HCT116 (cell line): ENCODE results near the gene CLSTN1. TPM values are rescaled to one million over a fixed set of nuclear protein-coding genes. Genes with fewer than 3 reads are reported as not detected.

Source experiments
- ATAC-seq: fragments of 200-7000 bp; cut with Tn5 transposase; 2 replicates; pipeline ENCODE4 v1.9.1; 2020; ENCODE audit warnings: mild to moderate bottlenecking, moderate library complexity
- BruUV-seq: library from RNA; stranded (reverse); fragments of 400-500 nt; replicated peaks from 2 replicates; lab custom pipeline; 2021; lab: Mats Ljungman, UMichigan
- CTCF ChIA-PET: fragments of 300-600 bp; sonication (Branson Sonifier 250); formaldehyde crosslinking; loops from one replicate; lab custom pipeline; 2021; ENCODE audit warnings: antibody characterized with exemption; lab: Charles Lee
- POLR2A ChIA-PET: fragments of 300-600, 350-600 bp; sonication (Branson Sonifier 250); formaldehyde crosslinking; loops from one replicate; lab custom pipeline; 2021; ENCODE audit warnings: antibody characterized with exemption; lab: Charles Lee
- RAD21 ChIA-PET, 2 experiments: fragments of 300-600 bp; sonication (Branson Sonifier 250); formaldehyde crosslinking; loops; one replicate each; lab custom pipeline; 2023; ENCODE audit warnings: low total read pairs in 2 of 2; ENCODE audit not compliant: uncharacterized antibody in 2 of 2, unreplicated experiment in 2 of 2, low non-redundant PET in 1 of 2; lab: Charles Lee
- DNase-seq: peaks from one replicate; pipeline ENCODE4 v3.0.0-alpha.2; 2010; ENCODE audit warnings: low read depth, low spot score
- H2AFZ ChIP-seq: fragments of 200-600 bp; shearing (Covaris generic), sonication (generic); 2 replicates; pipeline ENCODE4 v1.6.1; 2017; ENCODE audit warnings: low read depth, mixed run types, mixed read lengths, antibody characterized with exemption, low read length; ENCODE audit not compliant: poor library complexity, severe bottlenecking
- H3K27ac ChIP-seq: 2 replicates; pipeline ENCODE4 v1.5.1; 2012; ENCODE audit warnings: low read depth, low read length
- H3K27me3 ChIP-seq: fragments of 200-600 bp; sonication (generic); 2 replicates; pipeline ENCODE4 v1.6.1; 2016; ENCODE audit warnings: mixed run types, low read length, mixed read lengths; ENCODE audit not compliant: insufficient read depth
- H3K36me3 ChIP-seq, 2 experiments: fragments of 200-500 bp in 1 of 2; fragments of 200-600 bp in 1 of 2; sonication (Bioruptor generic) in 1 of 2; sonication (generic) in 1 of 2; 2 replicates each; pipeline versions ENCODE4 v1.5.1 to v1.6.1; 2014 to 2016; ENCODE audit warnings: low read length in 2 of 2, inconsistent platforms in 1 of 2, mixed read lengths in 1 of 2, mixed run types in 1 of 2; ENCODE audit not compliant: insufficient read depth in 2 of 2, control insufficient read depth in 1 of 2
- H3K4me1 ChIP-seq, 2 experiments: fragments of 200-600 bp in 1 of 2; sonication (generic) in 1 of 2; 2 replicates each; pipeline versions ENCODE4 v1.5.1 to v1.6.1; 2012 to 2017; ENCODE audit warnings: low read length in 2 of 2, inconsistent platforms in 1 of 2, mild to moderate bottlenecking in 1 of 2, mixed read lengths in 1 of 2, mixed run types in 1 of 2, moderate library complexity in 1 of 2; ENCODE audit not compliant: insufficient read depth in 2 of 2, control insufficient read depth in 1 of 2
- H3K4me2 ChIP-seq: fragments of 200-600 bp; sonication (generic); 2 replicates; pipeline ENCODE4 v1.6.1; 2017; ENCODE audit warnings: mixed run types, low read length, mixed read lengths
- H3K4me3 ChIP-seq, 2 experiments: fragments of 200-600 bp in 1 of 2; sonication (generic) in 1 of 2; replicated peaks in 1 of 2; 2 replicates each; pipeline ENCODE4 v1.5.1; 2011 to 2016; ENCODE audit warnings: low read length in 2 of 2, control low read depth in 1 of 2, low read depth in 1 of 2, mild to moderate bottlenecking in 1 of 2, mixed read lengths in 1 of 2, mixed run types in 1 of 2
- H3K79me2 ChIP-seq: fragments of 200-600 bp; sonication (generic); 2 replicates; pipeline ENCODE4 v1.6.1; 2017; ENCODE audit warnings: mild to moderate bottlenecking, mixed run types, low read length, moderate library complexity, mixed read lengths; ENCODE audit not compliant: insufficient read depth
- H3K9ac ChIP-seq: fragments of 200-600 bp; sonication (generic); 2 replicates; pipeline ENCODE4 v1.6.1; 2016; ENCODE audit warnings: low read length, mixed read lengths
- H3K9me2 ChIP-seq: fragments of 200-600 bp; sonication (generic), shearing (Covaris generic); 2 replicates; pipeline ENCODE4 v1.6.1; 2017; ENCODE audit warnings: mixed run types, mild to moderate bottlenecking, moderate library complexity; ENCODE audit not compliant: insufficient read depth
- H3K9me3 ChIP-seq, 2 experiments: fragments of 200-500 bp in 1 of 2; fragments of 200-600 bp in 1 of 2; sonication (Bioruptor generic) in 1 of 2; sonication (generic) in 1 of 2; 2 replicates each; pipeline ENCODE4 v1.6.1; 2014 to 2017; ENCODE audit warnings: low read length in 2 of 2, mixed read lengths in 2 of 2, inconsistent platforms in 1 of 2, low read depth in 1 of 2, mild to moderate bottlenecking in 1 of 2, mixed run types in 1 of 2, moderate library complexity in 1 of 2; ENCODE audit not compliant: control insufficient read depth in 1 of 2, insufficient read depth in 1 of 2
- H4K20me1 ChIP-seq: fragments of 200-600 bp; sonication (generic), shearing (Covaris generic); 2 replicates; pipeline ENCODE4 v1.6.1; 2017; ENCODE audit warnings: mixed run types, mild to moderate bottlenecking, moderate library complexity; ENCODE audit not compliant: insufficient read depth
- CBX3 ChIP-seq: IDR thresholded peaks from 2 replicates; pipeline ENCODE4 v1.6.1; 2012; ENCODE audit warnings: low read depth
- CEBPB ChIP-seq: IDR thresholded peaks from 2 replicates; pipeline ENCODE4 v1.6.1; 2012; ENCODE audit warnings: low read depth
- ELF1 ChIP-seq: IDR thresholded peaks from 2 replicates; pipeline ENCODE4 v1.6.1; 2012; ENCODE audit warnings: low read depth, borderline replicate concordance
- EZH2 ChIP-seq: fragments of 200-600 bp; sonication (generic); IDR thresholded peaks from 2 replicates; pipeline ENCODE4 v1.6.1; 2017; ENCODE audit warnings: antibody characterized with exemption, mixed run types
- EZH2phosphoT487 ChIP-seq: fragments of 200-600 bp; IDR thresholded peaks from 2 replicates; pipeline ENCODE4 v1.6.1; 2018; ENCODE audit warnings: antibody characterized with exemption, borderline replicate concordance
- POLR2A ChIP-seq: IDR thresholded peaks from 2 replicates; pipeline ENCODE4 v1.7.0; 2011; ENCODE audit warnings: borderline replicate concordance; ENCODE audit not compliant: insufficient read depth, insufficient read length; ENCODE audit errors: extremely low read depth
- POLR2AphosphoS5 ChIP-seq: IDR thresholded peaks from 2 replicates; pipeline ENCODE4 v1.6.1; 2011; ENCODE audit warnings: mild to moderate bottlenecking, low read depth, low read length, moderate library complexity
- RAD21 ChIP-seq: IDR thresholded peaks from 2 replicates; pipeline ENCODE4 v1.6.1; 2012; ENCODE audit warnings: low read depth, mild to moderate bottlenecking
- SIN3A ChIP-seq: IDR thresholded peaks from 2 replicates; pipeline ENCODE4 v1.6.1; 2012; ENCODE audit warnings: low read depth
- SP1 ChIP-seq: IDR thresholded peaks from 2 replicates; pipeline ENCODE4 v1.6.1; 2012; ENCODE audit warnings: low read depth
- SRF ChIP-seq: IDR thresholded peaks from 2 replicates; pipeline ENCODE4 v1.6.1; 2012; ENCODE audit warnings: low read depth
- TCF7L2 ChIP-seq: IDR thresholded peaks from 2 replicates; pipeline ENCODE4 v1.7.0; 2011; ENCODE audit warnings: borderline replicate concordance, inconsistent platforms; ENCODE audit not compliant: insufficient read depth, insufficient read length; ENCODE audit errors: extremely low read depth
- YY1 ChIP-seq: IDR thresholded peaks from 2 replicates; pipeline ENCODE4 v1.6.1; 2011; ENCODE audit warnings: low read length, low read depth, moderate library complexity, mild to moderate bottlenecking; ENCODE audit not compliant: insufficient replicate concordance; ENCODE audit errors: extremely low read depth
- ZFX ChIP-seq: fragments of 450-650 bp; IDR thresholded peaks from 2 replicates; pipeline ENCODE4 v1.6.1; 2017
- ZNF274 ChIP-seq: fragments of 200-500 bp; sonication (Bioruptor generic); IDR thresholded peaks from 2 replicates; pipeline ENCODE4 v1.6.1; 2014; ENCODE audit warnings: mild to moderate bottlenecking, low read depth, low read length, inconsistent platforms
- intact Hi-C: fragments of 100-400 bp; cut with micrococcal nuclease; formaldehyde crosslinking; loops from 2 replicates; pipeline ENCODE4 v1.10.0; 2022
- total RNA-seq: library from RNA; stranded (reverse); gene quantifications from one replicate; pipeline ENCODE4 v1.2.1, GENCODE V29; 2021; ENCODE audit not compliant: unreplicated experiment
- TF ChIP-seq, protein P1 (sequence below), 3 experiments: fragments of 200-600 bp in 1 of 3; sonication (generic) in 1 of 3; IDR thresholded peaks in 2 of 3; conservative IDR thresholded peaks in 1 of 3; 2 replicates each; pipeline ENCODE4 v1.5.1; 2012 to 2017; ENCODE audit warnings: low read depth in 2 of 3, low read length in 2 of 3, antibody characterized with exemption in 1 of 3, borderline replicate concordance in 1 of 3, control low read depth in 1 of 3, mild to moderate bottlenecking in 1 of 3, mixed read lengths in 1 of 3, mixed run types in 1 of 3, moderate library complexity in 1 of 3; ENCODE audit not compliant: insufficient read depth in 1 of 3
- TF ChIP-seq, protein P2 (sequence below): IDR thresholded peaks from 2 replicates; pipeline ENCODE4 v1.6.1; 2012
- TF ChIP-seq, protein P3 (sequence below): IDR thresholded peaks from 2 replicates; pipeline ENCODE4 v1.6.1; 2012

Gene CLSTN1
- total RNA-seq, 1 experiment from 2014 or later: 113 TPM

DNA sequence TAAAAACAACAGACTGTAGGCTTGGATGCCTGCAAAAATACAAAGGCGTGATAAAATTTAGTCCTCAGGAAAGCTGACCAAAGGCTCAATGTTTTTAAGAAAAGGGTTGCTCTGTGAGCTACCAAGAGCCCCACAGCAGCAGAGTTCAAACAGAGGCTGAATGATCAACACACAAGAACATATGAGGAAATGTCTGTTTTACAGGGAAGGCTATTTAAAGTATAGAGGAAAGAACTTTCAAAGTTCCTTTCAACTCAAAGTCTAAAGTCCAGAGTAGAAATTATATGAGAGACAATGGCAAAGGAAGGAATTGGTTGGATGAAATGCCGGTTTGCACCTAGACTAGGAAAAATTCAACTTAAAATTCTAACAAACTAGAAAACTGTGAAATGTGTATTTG is 8.6 kb downstream of the CLSTN1 start:
- Histone ChIP-seq H2AFZ (no peak overlapping the region), H3K36me3 (no peaks in the 10 kb centered on the region), H3K4me3 (no peak overlapping the region), H3K9ac (no peak overlapping the region), H3K4me2 (no peak overlapping the region), H3K9me3 (no peaks in the 10 kb centered on the region), H3K27me3 (no peaks in the 10 kb centered on the region), H4K20me1 (peaks cover 5% of the 10 kb centered on the region; the same call in 1 of the 2 replicates), H3K79me2 (peaks cover 90% of the 10 kb centered on the region), H3K4me1 (no peaks in the 10 kb centered on the region), H3K9me2 (no peaks in the 10 kb centered on the region), H3K27ac (no peak overlapping the region)
- TF ChIP-seq SP1 (no peak), EZH2phosphoT487 (no peak), SRF (no peak), ELF1 (no peak), CBX3 (no peak), CEBPB (no peak), POLR2AphosphoS5 (no peak), ZNF274 (no peak), ZFX (no peak), RAD21 (no peak), TCF7L2 (no peak), SIN3A (no peak), YY1 (no peak), POLR2A (no peak), EZH2 (no peak)
- TF ChIP-seq, protein P1, sequence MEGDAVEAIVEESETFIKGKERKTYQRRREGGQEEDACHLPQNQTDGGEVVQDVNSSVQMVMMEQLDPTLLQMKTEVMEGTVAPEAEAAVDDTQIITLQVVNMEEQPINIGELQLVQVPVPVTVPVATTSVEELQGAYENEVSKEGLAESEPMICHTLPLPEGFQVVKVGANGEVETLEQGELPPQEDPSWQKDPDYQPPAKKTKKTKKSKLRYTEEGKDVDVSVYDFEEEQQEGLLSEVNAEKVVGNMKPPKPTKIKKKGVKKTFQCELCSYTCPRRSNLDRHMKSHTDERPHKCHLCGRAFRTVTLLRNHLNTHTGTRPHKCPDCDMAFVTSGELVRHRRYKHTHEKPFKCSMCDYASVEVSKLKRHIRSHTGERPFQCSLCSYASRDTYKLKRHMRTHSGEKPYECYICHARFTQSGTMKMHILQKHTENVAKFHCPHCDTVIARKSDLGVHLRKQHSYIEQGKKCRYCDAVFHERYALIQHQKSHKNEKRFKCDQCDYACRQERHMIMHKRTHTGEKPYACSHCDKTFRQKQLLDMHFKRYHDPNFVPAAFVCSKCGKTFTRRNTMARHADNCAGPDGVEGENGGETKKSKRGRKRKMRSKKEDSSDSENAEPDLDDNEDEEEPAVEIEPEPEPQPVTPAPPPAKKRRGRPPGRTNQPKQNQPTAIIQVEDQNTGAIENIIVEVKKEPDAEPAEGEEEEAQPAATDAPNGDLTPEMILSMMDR (IDR thresholded peaks at IDR 0.05 in 2 of 3, conservative IDR thresholded peaks at IDR 0.05 in 1 of 3; ENCODE audit: borderline replicate concordance in 1 of 3, insufficient read depth in 1 of 3, low read depth in 2 of 3, low read length in 2 of 3): no peak
- TF ChIP-seq, protein P2, sequence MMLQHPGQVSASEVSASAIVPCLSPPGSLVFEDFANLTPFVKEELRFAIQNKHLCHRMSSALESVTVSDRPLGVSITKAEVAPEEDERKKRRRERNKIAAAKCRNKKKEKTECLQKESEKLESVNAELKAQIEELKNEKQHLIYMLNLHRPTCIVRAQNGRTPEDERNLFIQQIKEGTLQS: no peak
- TF ChIP-seq, protein P3, sequence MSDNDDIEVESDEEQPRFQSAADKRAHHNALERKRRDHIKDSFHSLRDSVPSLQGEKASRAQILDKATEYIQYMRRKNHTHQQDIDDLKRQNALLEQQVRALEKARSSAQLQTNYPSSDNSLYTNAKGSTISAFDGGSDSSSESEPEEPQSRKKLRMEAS: no peak
- no TSS peak for BruUV-seq
- no peak for DNase-seq
- ATAC-seq: no peak
- POLR2A ChIA-PET: no interaction called here
- intact Hi-C loops: no loop called here
- CTCF ChIA-PET: no interaction called here
- RAD21 ChIA-PET: no interaction called here
